WTC11 (cell line): Measurements from ENCODE around the gene MLEC. TPM values are rescaled to one million over a fixed set of nuclear protein-coding genes. Genes with fewer than 3 reads are reported as not detected.

Source experiments
- ATAC-seq: fragments of 200-7000 bp; cut with Tn5 transposase; 2 replicates; pipeline ENCODE4 v1.10.0; 2021; ENCODE audit warnings: mild to moderate bottlenecking, moderate library complexity
- CTCF ChIA-PET: fragments of 300-600 bp; sonication (Branson Sonifier 250); formaldehyde crosslinking; loops from one replicate; lab custom pipeline; 2021; ENCODE audit warnings: antibody characterized with exemption; lab: Charles Lee
- POLR2A ChIA-PET: fragments of 350-600 bp; sonication (Branson Sonifier 250); formaldehyde crosslinking; loops from one replicate; lab custom pipeline; 2021; ENCODE audit warnings: antibody characterized with exemption; lab: Charles Lee
- DNase-seq: peaks from one replicate; pipeline ENCODE4 v3.0.0; 2021; ENCODE audit warnings: low spot score
- H3K27ac Mint-ChIP-seq: 2 replicates; pipeline ENCODE4 v1.8.0; 2021; ENCODE audit warnings: mixed read lengths
- H3K27me3 Mint-ChIP-seq: 2 replicates; pipeline ENCODE4 v1.8.0; 2021; ENCODE audit warnings: low read depth, mild to moderate bottlenecking, moderate library complexity, mixed read lengths
- H3K36me3 Mint-ChIP-seq: 2 replicates; pipeline ENCODE4 v1.8.0; 2021; ENCODE audit warnings: mixed read lengths
- H3K4me1 Mint-ChIP-seq: 2 replicates; pipeline ENCODE4 v1.8.0; 2022; ENCODE audit warnings: mixed read lengths
- H3K4me3 Mint-ChIP-seq: 2 replicates; pipeline ENCODE4 v1.8.0; 2021; ENCODE audit warnings: mild to moderate bottlenecking, moderate library complexity, mixed read lengths
- H3K9me3 Mint-ChIP-seq: 2 replicates; pipeline ENCODE4 v1.8.0; 2021; ENCODE audit warnings: mixed read lengths
- E2F1 ChIP-seq: sonication (generic); formaldehyde crosslinking; IDR thresholded peaks from 2 replicates; pipeline ENCODE4 v1.8.0; 2022; ENCODE audit warnings: mild to moderate bottlenecking, missing genetic modification reagents
- ESRRA ChIP-seq: sonication (generic); formaldehyde crosslinking; IDR thresholded peaks from 2 replicates; pipeline ENCODE4 v1.8.1; 2022; ENCODE audit warnings: mild to moderate bottlenecking, missing genetic modification reagents, borderline replicate concordance
- FOXJ3 ChIP-seq: sonication (generic); formaldehyde crosslinking; IDR thresholded peaks from 2 replicates; pipeline ENCODE4 v1.9.0; 2021; ENCODE audit warnings: missing genetic modification reagents, mild to moderate bottlenecking, borderline replicate concordance
- FOXP1 ChIP-seq: sonication (generic); formaldehyde crosslinking; IDR thresholded peaks from 2 replicates; pipeline ENCODE4 v1.8.0; 2022; ENCODE audit warnings: missing genetic modification reagents, mild to moderate bottlenecking, moderate library complexity, borderline replicate concordance
- GRHL2 ChIP-seq: fragments of 250-450 bp; sonication (Bioruptor Pico); IDR thresholded peaks from 2 replicates; pipeline ENCODE4 v1.8.0; 2022; ENCODE audit warnings: mild to moderate bottlenecking, moderate library complexity; ENCODE audit not compliant: insufficient replicate concordance, severe bottlenecking
- HMGXB4 ChIP-seq: sonication (generic); formaldehyde crosslinking; IDR thresholded peaks from 2 replicates; pipeline ENCODE4 v1.8.1; 2023; ENCODE audit warnings: mild to moderate bottlenecking, moderate library complexity, missing genetic modification reagents
- JUN ChIP-seq: sonication (generic); formaldehyde crosslinking; IDR thresholded peaks from 2 replicates; pipeline ENCODE4 v1.8.0; 2023; ENCODE audit warnings: mild to moderate bottlenecking, missing genetic modification reagents
- MYBL2 ChIP-seq: sonication (generic); formaldehyde crosslinking; IDR thresholded peaks from 2 replicates; pipeline ENCODE4 v1.8.1; 2023; ENCODE audit warnings: mild to moderate bottlenecking, moderate library complexity, missing genetic modification reagents
- NFE2L1 ChIP-seq: sonication (generic); formaldehyde crosslinking; IDR thresholded peaks from 2 replicates; pipeline ENCODE4 v1.8.1; 2023; ENCODE audit warnings: missing genetic modification reagents
- NR2C2 ChIP-seq: sonication (generic); formaldehyde crosslinking; IDR thresholded peaks from 2 replicates; pipeline ENCODE4 v1.8.0; 2022; ENCODE audit warnings: mild to moderate bottlenecking, missing genetic modification reagents
- NR3C1 ChIP-seq: sonication (generic); formaldehyde crosslinking; conservative IDR thresholded peaks from 2 replicates; pipeline ENCODE4 v1.8.1; 2023; ENCODE audit warnings: low read depth, mild to moderate bottlenecking, missing genetic modification reagents
- PRDM15 ChIP-seq: sonication (generic); formaldehyde crosslinking; IDR thresholded peaks from 2 replicates; pipeline ENCODE4 v1.8.0; 2022; ENCODE audit warnings: missing genetic modification reagents
- RORB ChIP-seq: fragments of 250-450 bp; sonication (Bioruptor Pico); IDR thresholded peaks from 2 replicates; pipeline ENCODE4 v1.9.0; 2021; ENCODE audit warnings: mild to moderate bottlenecking
- SMAD3 ChIP-seq: sonication (generic); formaldehyde crosslinking; IDR thresholded peaks from 2 replicates; pipeline ENCODE4 v1.8.0; 2022; ENCODE audit warnings: missing genetic modification reagents, mild to moderate bottlenecking, borderline replicate concordance
- SOX15 ChIP-seq: fragments of 250-450 bp; sonication (Bioruptor Pico); IDR thresholded peaks from 2 replicates; pipeline ENCODE4 v1.9.0; 2021; ENCODE audit warnings: mild to moderate bottlenecking
- STAT6 ChIP-seq: sonication (generic); formaldehyde crosslinking; conservative IDR thresholded peaks from 2 replicates; pipeline ENCODE4 v1.8.1; 2023; ENCODE audit warnings: mild to moderate bottlenecking, low read depth, missing genetic modification reagents, moderate library complexity
- TCF7 ChIP-seq: sonication (generic); formaldehyde crosslinking; IDR thresholded peaks from 2 replicates; pipeline ENCODE4 v1.8.0; 2022; ENCODE audit warnings: mild to moderate bottlenecking, low read depth, missing genetic modification reagents, moderate library complexity
- ZNF219 ChIP-seq: sonication (generic); formaldehyde crosslinking; IDR thresholded peaks from 2 replicates; pipeline ENCODE4 v1.8.0; 2023; ENCODE audit warnings: missing genetic modification reagents, mild to moderate bottlenecking, borderline replicate concordance
- ZNF263 ChIP-seq: sonication (generic); formaldehyde crosslinking; IDR thresholded peaks from 2 replicates; pipeline ENCODE4 v1.8.1; 2022; ENCODE audit warnings: low read depth, mild to moderate bottlenecking, moderate library complexity, missing genetic modification reagents
- ZNF317 ChIP-seq: sonication (generic); formaldehyde crosslinking; IDR thresholded peaks from 2 replicates; pipeline ENCODE4 v1.8.1; 2023; ENCODE audit warnings: low read depth, mild to moderate bottlenecking, moderate library complexity, missing genetic modification reagents, borderline replicate concordance
- ZNF423 ChIP-seq: fragments of 250-450 bp; sonication (Bioruptor Pico); IDR thresholded peaks from 2 replicates; pipeline ENCODE4 v2.1.2; 2022; ENCODE audit warnings: mild to moderate bottlenecking, moderate library complexity
- ZNF532 ChIP-seq: fragments of 250-450 bp; sonication (Bioruptor Pico); IDR thresholded peaks from 2 replicates; pipeline ENCODE4 v1.9.0; 2021; ENCODE audit warnings: mild to moderate bottlenecking, borderline replicate concordance
- total RNA-seq: library from RNA; stranded (reverse); gene quantifications from 3 replicates; pipeline ENCODE4 v1.2.3, GENCODE V29; 2021

The MLEC gene
- total RNA-seq, 1 experiment from 2014 or later = 278 TPM

- no peak for TF ChIP-seq HMGXB4
- no peak for TF ChIP-seq RORB
- no peak for TF ChIP-seq ZNF263 (CRISPR knock-in tag)
- no peak for TF ChIP-seq FOXJ3 (CRISPR knock-in tag)
- no peak for TF ChIP-seq FOXP1 (CRISPR knock-in tag)
- TF ChIP-seq ZNF532 (CRISPR knock-in tag) = no peak
- TF ChIP-seq ZNF317 (CRISPR knock-in tag) = no peak
- no peak for TF ChIP-seq ESRRA (CRISPR knock-in tag)
Observed at GRCh38 chr12:120693848-120694247, 6.9 kb downstream of the MLEC start (continued).

GRCh38 chr12:120696626-120697025 lies 9.7 kb downstream of the MLEC start:
- POLR2A ChIA-PET = no interaction called here
- Mint-ChIP-seq H3K36me3 (peaks cover 71% of the 10 kb centered on the region), H3K4me1 (peaks cover 32% of the 10 kb centered on the region)
- TF ChIP-seq ZNF423 (CRISPR knock-in tag) (no peak), NR2C2 (CRISPR knock-in tag) (no peak), JUN (CRISPR knock-in tag) (no peak), E2F1 (no peak), NR3C1 (CRISPR knock-in tag) (no peak), MYBL2 (no peak), HMGXB4 (no peak), STAT6 (CRISPR knock-in tag) (no peak), SOX15 (CRISPR knock-in tag) (no peak), SMAD3 (CRISPR knock-in tag) (no peak), NFE2L1 (CRISPR knock-in tag) (no peak), ZNF219 (no peak), TCF7 (CRISPR knock-in tag) (no peak), GRHL2 (CRISPR knock-in tag) (no peak), PRDM15 (CRISPR knock-in tag) (no peak)

More at GRCh38 chr12:120696626-120697025, 9.7 kb downstream of the MLEC start:
- Mint-ChIP-seq H3K4me3 (no peak overlapping the region), H3K27ac (no peak overlapping the region), H3K27me3 (no peaks in the 10 kb centered on the region), H3K9me3 (no peaks in the 10 kb centered on the region)
- DNase-seq (no peak), ATAC-seq (no peak)
- CTCF ChIA-PET = no interaction called here
